Neural progenitor cell (in vitro differentiated cells): ENCODE data around the gene DGKD.

Experiments used
- CTCF ChIP-seq: fragments of 200-600 bp; sonication (generic); IDR thresholded peaks from 2 replicates; pipeline ENCODE4 v1.5.1; 2017; ENCODE audit warnings: antibody characterized with exemption, mild to moderate bottlenecking
- EZH2 ChIP-seq: fragments of 200-600 bp; sonication (generic); IDR thresholded peaks from 2 replicates; pipeline ENCODE4 v1.6.1; 2017; ENCODE audit warnings: antibody characterized with exemption, mild to moderate bottlenecking, moderate library complexity

- no peak for TF ChIP-seq CTCF
- no peak for TF ChIP-seq EZH2
Measured at GRCh38 chr2:233358335-233358734, 4.0 kb downstream of the DGKD start.
